AG09309 (cell line): ENCODE data around the gene CEP350.

Experiments
- DNase-seq: peaks from one replicate; pipeline ENCODE4 v3.0.0-alpha.2; 2010; ENCODE audit warnings: low read depth
- H3K4me3 ChIP-seq: 2 replicates; pipeline ENCODE4 v1.5.1; 2011; ENCODE audit warnings: mild to moderate bottlenecking, low read depth, low read length, moderate library complexity; ENCODE audit not compliant: control insufficient read depth
- TF ChIP-seq, protein P1 (sequence below): IDR thresholded peaks from 2 replicates; pipeline ENCODE4 v1.5.1; 2011; ENCODE audit warnings: mild to moderate bottlenecking, low read depth, low read length, inconsistent platforms; ENCODE audit not compliant: insufficient read depth, control insufficient read depth; ENCODE audit errors: missing control alignments

The CEP350 gene

DNA sequence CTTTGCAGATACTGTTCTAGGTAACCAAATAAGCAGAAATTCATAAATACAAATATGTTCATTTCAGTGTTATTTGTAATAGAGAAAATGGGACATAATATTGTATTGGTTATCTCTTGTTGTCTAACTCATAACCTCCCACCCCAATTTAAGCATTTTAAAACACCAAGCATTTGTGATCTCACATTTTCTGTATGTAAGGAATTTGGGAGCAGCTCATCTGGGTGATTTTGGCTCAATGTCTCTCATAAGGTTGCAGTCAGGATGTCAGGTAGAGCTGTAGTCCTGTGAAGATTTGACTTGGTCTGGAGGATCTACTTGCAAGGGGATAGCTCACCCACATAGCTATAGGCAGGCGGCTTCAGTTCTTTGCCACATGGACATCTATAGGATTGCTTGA lies 29.5 kb downstream of the CEP350 start:
- no peak overlapping the region for H3K4me3 ChIP-seq
- TF ChIP-seq, protein P1, sequence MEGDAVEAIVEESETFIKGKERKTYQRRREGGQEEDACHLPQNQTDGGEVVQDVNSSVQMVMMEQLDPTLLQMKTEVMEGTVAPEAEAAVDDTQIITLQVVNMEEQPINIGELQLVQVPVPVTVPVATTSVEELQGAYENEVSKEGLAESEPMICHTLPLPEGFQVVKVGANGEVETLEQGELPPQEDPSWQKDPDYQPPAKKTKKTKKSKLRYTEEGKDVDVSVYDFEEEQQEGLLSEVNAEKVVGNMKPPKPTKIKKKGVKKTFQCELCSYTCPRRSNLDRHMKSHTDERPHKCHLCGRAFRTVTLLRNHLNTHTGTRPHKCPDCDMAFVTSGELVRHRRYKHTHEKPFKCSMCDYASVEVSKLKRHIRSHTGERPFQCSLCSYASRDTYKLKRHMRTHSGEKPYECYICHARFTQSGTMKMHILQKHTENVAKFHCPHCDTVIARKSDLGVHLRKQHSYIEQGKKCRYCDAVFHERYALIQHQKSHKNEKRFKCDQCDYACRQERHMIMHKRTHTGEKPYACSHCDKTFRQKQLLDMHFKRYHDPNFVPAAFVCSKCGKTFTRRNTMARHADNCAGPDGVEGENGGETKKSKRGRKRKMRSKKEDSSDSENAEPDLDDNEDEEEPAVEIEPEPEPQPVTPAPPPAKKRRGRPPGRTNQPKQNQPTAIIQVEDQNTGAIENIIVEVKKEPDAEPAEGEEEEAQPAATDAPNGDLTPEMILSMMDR = no peak
- no peak for DNase-seq

DNA sequence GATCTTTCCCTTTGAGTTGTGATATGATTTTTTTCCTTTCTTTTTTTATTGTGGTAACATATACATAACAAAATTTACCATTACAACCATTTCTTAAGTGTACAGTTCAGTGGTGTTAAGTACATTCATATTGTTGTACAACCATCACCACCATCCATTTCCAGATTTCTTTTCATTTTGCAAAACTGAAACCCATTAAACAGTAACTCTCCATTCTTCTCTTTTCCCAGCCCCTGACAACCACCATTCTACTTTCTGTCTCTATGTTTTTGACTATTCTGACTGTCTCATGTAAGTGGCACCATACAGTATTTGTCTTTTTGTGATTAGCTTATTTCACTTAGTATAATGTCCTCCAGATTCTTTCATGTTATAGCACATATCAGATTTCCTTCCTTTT lies 30.3 kb downstream of the CEP350 start:
- TF ChIP-seq, protein P1 = no peak
- no peak overlapping the region for H3K4me3 ChIP-seq
- DNase-seq = no peak

DNA sequence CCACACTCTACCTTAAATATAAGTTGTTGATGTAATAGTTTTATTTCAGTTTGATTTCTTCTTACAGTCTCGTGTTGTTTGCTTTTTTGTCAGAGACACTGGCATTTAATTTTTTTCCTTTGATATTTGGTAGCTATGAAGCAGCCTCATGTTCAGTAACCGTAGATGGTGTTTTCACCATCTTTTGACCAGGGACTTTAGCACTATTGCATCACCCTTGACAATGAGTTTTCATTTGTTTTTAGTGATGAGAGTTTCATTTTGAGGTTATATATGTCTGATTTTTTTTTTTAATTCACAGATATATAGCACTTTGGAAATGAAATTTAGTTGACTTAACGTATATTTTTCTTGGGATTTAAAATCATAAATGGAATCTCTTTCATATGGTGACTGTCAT lies 36.2 kb downstream of the CEP350 start:
- TF ChIP-seq, protein P1 = no peak
- H3K4me3 ChIP-seq = no peak overlapping the region
- DNase-seq = no peak

DNA sequence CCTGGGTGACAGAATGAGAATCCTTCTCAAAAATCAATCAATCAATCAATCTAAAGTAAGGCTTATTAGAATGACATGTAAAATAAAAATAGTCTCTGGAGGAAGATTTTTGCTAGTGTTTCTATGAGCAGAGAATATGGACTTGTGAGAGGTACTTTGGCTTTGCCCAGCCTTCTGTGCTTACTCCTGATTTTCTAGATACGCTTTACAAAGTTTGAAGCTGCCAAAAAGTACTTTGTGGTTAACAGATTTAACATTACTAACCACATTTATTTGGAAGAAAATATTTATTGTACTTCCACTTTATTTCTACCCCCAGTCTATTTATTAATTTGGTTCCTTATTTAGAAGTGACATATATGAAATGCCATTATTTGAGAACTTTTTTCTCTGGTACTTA lies 41.0 kb downstream of the CEP350 start:
- TF ChIP-seq, protein P1 = no peak
- no peak overlapping the region for H3K4me3 ChIP-seq
- DNase-seq = no peak

DNA sequence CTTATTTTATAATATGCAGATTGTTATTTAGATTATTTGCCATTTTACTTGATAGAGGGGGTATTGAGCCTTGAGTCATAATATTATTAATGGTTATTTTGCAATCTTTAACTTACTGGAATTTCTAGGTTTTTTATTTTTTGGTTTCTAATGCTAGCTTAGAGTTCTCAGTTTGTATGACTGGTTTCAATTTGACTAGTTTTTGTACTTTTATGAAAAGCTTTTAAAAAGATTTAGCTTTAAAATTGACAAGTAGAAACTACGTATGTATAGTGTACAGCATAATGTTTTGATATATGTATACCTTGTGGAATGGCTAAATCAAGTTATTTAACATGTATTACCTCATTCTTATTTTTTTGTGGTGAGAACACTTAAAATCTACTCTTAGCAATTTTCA lies 41.5 kb downstream of the CEP350 start:
- TF ChIP-seq, protein P1 = no peak
- no peak for DNase-seq

DNA sequence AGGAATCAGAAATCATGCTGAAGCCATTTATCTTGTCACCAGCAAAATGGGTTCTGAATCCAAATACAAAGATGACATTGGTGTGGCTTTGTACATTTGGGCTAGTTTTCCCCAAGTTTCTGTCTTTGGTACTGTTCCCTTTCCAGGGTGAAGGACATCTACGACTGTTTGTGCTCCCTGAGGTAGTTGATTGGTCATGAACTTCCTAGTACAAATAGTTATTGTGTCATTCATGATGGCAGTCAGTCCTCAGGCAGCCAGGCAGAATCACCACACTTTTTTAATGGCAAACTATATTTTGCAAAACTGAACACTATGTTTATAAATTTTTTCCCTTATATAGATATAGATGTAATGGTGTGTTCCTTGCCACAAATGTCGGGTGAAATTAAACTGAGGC lies 46.0 kb downstream of the CEP350 start:
- no peak for DNase-seq
- TF ChIP-seq, protein P1 = no peak

More for the DNA sequence above, 41.5 kb downstream of the CEP350 start:
- no peak overlapping the region for H3K4me3 ChIP-seq

DNA sequence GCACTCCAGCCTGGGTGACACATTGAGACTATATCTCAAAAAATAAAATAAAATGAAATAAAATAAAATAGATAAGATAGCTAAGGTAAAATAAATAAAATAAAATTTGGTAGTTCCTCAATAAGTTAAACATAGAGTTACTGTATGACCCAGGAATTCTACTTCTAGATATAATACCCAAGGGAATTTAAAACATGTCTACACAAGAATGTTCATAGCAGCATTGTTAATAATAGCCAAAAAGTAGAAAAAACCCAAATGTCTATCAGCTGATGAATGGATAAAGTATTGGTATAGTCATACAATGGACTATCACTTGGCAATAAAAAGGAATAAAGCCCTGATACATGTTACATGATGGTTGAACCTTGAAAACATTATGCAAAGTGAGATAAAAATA lies 47.8 kb downstream of the CEP350 start:
- TF ChIP-seq, protein P1 = no peak
- no peak overlapping the region for H3K4me3 ChIP-seq
- DNase-seq = no peak

More for the DNA sequence above, 46.0 kb downstream of the CEP350 start:
- no peak overlapping the region for H3K4me3 ChIP-seq
